Brain microvascular endothelial cell (primary cell): ENCODE data around the gene NXPH4.

Experiments used
- DNase-seq: peaks from one replicate; pipeline ENCODE4 v3.0.0-alpha.2; 2020
- H3K27ac ChIP-seq: fragments of 250-450 bp; sonication (Bioruptor Pico); 2 replicates; pipeline ENCODE4 v1.5.1; 2020; ENCODE audit warnings: mild to moderate bottlenecking, moderate library complexity
- H3K27me3 ChIP-seq: fragments of 250-450 bp; sonication (Bioruptor Pico); replicated peaks from 2 replicates; pipeline ENCODE4 v1.5.1; 2020; ENCODE audit warnings: mild to moderate bottlenecking
- H3K36me3 ChIP-seq: fragments of 250-450 bp; sonication (Bioruptor Pico); replicated peaks from 2 replicates; pipeline ENCODE4 v1.5.1; 2020; ENCODE audit warnings: mild to moderate bottlenecking
- H3K4me3 ChIP-seq: 2 replicates; pipeline ENCODE4 v1.5.1; 2011; ENCODE audit warnings: low read depth, mild to moderate bottlenecking, control low read depth, low read length, moderate library complexity
- CTCF ChIP-seq: IDR thresholded peaks from 2 replicates; pipeline ENCODE4 v1.5.1; 2011; ENCODE audit warnings: low read depth, mild to moderate bottlenecking, moderate library complexity, low read length, control low read depth, inconsistent platforms; ENCODE audit errors: missing control alignments
- in situ Hi-C: cut with HindIII; loops from 2 replicates; pipeline ENCODE4 v1.10.0; 2017; ENCODE audit warnings: low sequenced_read_pairs, low pct_ligation_motif_present

The NXPH4 gene

GRCh38 chr12:57226588-57227314 lies 10.2 kb downstream of the NXPH4 start:
- Histone ChIP-seq H3K4me3 (no peak overlapping the region), H3K27ac (no peak overlapping the region), H3K27me3 (peaks cover 3% of the 10 kb centered on the region), H3K36me3 (peaks cover 6% of the 10 kb centered on the region)
- in situ Hi-C loops, result no loop called here
- DNase-seq, result no peak
- no peak for TF ChIP-seq CTCF

- no peak overlapping the region for H3K4me3 ChIP-seq
- H3K27me3 ChIP-seq, result no peaks in the 10 kb centered on the region
- in situ Hi-C loops, result no loop called here
- TF ChIP-seq CTCF, result no peak
- no peak for DNase-seq
- peaks cover 14% of the 10 kb centered on the region for H3K36me3 ChIP-seq
- H3K27ac ChIP-seq, result no peak overlapping the region
Observed at GRCh38 chr12:57227315-57228115, 10.9 kb downstream of the NXPH4 start.

GRCh38 chr12:57229046-57229633 lies 12.5 kb downstream of the NXPH4 start:
- peak; percentile 3 for TF ChIP-seq CTCF
- in situ Hi-C loops, result no loop called here
- Histone ChIP-seq H3K36me3 (peaks cover 29% of the 10 kb centered on the region), H3K4me3 (peak overlapping the region; percentile 88), H3K27me3 (no peaks in the 10 kb centered on the region), H3K27ac (peak overlapping the region; percentile 91)
- no peak for DNase-seq

GRCh38 chr12:57229634-57230380 lies 13.2 kb downstream of the NXPH4 start, which contains the start of gene SHMT2:
Gene SHMT2, plus strand, starts transcription at chr12:57229711. Its CDS starts 68 bp downstream, at chr12:57229779.
- Histone ChIP-seq H3K36me3 (peaks cover 34% of the 10 kb centered on the region), H3K4me3 (peak within 1 kb of the TSS; percentile 88), H3K27ac (peak within 1 kb of the TSS; percentile 91), H3K27me3 (no peaks in the 10 kb centered on the region)
- in situ Hi-C loops, result no loop called here
- no peak for TF ChIP-seq CTCF
- DNase-seq, result peak; percentile 91

GRCh38 chr12:57230381-57231155 lies 14.0 kb downstream of the NXPH4 start:
- Histone ChIP-seq H3K27ac (peak overlapping the region; percentile 91), H3K27me3 (no peaks in the 10 kb centered on the region), H3K4me3 (peak overlapping the region; percentile 88), H3K36me3 (peaks cover 39% of the 10 kb centered on the region)
- no peak for DNase-seq
- in situ Hi-C loops, result no loop called here
- no peak for TF ChIP-seq CTCF
